GM18858 (cell line): ENCODE data around the gene PDE6B.
"Not testable (repeated sequence)": the region's sequence is repeated elsewhere in the genome, so short reads cannot be mapped to it uniquely, and the experiment has no call there.

ENCODE experiments used
- ATAC-seq: cut with Tn5 transposase; IDR thresholded peaks from one replicate; pipeline ENCODE4 v1.9.1; 2021; ENCODE audit not compliant: unreplicated experiment

Gene PDE6B

DNA sequence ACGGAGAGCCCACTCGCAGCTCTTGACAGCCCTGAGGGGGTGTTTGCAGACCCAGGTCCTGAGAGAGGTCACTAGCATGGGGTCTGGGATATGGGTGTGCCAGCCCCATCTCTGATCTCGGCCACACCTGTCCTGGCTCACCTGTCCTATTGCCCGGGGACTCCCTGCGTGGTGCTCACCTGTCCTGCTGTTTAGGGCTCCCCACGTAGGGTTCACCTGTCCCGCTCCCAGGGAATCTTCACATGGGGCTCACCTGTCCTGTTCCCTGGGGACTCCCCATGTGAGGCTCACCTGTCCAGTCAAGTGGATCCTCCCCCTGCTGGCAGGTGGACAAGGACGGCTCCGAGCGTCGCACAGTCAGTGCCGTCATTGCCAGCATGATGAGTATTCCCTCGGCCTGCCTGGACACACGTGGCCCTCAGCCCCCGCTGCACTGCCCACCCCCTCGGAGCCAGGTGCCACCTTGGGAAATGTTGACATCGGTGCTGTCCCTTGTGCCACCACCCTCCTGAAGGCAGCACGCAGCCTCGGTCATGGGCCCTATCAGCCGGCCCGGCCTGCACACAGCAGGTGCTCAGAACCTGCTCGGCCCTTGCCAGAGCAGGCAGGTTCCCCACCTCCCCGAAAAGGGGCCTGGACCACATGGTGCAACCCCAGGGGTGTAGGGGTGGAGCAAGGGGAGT, 57.3 kb downstream of the PDE6B start:
- no peak for ATAC-seq

GRCh38 chr4:683247-683897, 58.0 kb downstream of the PDE6B start:
- ATAC-seq: no peak

DNA sequence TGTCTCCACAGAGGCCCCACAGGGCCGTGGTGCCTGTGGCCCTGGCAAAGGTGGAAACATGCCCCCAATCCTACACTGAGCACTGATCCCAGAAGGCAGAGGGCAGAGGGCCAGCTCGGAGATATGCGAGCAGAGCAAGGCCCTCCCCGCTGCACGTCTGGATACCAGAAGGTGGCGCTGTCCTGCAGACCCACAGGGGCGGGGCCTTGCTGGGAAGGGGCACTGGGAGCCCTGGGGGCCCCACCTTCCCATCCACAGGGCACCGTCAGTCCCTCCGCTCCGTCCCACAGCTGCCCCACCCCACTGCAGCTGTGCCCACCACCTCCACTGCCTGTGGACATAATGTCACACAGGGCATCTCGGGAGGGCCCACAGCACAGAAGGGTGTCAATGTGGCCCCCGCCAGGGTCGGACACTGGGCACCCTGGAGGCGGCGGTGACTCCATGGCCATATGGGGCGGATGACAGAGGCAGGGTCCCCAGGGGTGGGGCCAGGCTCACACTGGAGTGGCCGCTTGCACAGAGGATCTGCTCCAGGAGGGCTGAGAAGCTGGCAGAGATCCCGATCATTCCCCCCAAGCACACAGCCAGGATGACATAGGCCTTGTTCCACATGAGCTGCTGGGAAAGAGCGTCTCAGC, 58.7 kb downstream of the PDE6B start:
- no peak for ATAC-seq

- no peak for ATAC-seq
These were observed 59.4 kb downstream of the PDE6B start for GRCh38 chr4:684623-685327.

GRCh38 chr4:685679-686412, 60.5 kb downstream of the PDE6B start:
- ATAC-seq: no peak

DNA sequence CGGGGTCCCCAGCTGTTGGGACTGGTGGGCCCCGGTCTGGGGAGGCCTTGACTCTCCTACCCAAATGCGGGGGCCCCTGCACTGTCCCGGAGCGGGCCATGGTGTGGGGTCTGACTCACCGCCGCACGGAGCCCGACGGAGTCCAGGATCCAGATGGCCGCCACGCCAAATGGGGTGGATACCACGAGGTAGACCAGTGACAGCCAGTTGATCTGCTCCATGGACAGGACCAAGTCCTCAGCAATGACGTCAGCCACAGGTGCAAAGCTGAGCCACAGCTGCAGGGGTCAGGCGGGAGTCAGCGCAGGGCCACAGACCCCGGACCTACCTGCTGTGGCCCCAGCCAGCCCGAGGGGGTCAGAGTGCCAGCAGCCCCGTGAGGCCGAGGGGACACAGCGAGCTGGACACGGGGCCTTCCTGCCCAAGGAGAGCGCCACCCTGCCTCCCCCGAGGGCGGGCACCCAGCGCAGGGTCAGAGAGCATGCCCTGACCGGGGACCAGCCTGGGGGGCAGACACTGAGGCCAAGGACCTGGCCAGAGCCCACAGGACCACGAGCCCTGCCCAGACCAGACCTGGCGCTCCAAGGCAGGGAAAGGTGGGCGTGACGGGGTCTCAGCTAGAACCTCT, 61.2 kb downstream of the PDE6B start:
- ATAC-seq: no peak

DNA sequence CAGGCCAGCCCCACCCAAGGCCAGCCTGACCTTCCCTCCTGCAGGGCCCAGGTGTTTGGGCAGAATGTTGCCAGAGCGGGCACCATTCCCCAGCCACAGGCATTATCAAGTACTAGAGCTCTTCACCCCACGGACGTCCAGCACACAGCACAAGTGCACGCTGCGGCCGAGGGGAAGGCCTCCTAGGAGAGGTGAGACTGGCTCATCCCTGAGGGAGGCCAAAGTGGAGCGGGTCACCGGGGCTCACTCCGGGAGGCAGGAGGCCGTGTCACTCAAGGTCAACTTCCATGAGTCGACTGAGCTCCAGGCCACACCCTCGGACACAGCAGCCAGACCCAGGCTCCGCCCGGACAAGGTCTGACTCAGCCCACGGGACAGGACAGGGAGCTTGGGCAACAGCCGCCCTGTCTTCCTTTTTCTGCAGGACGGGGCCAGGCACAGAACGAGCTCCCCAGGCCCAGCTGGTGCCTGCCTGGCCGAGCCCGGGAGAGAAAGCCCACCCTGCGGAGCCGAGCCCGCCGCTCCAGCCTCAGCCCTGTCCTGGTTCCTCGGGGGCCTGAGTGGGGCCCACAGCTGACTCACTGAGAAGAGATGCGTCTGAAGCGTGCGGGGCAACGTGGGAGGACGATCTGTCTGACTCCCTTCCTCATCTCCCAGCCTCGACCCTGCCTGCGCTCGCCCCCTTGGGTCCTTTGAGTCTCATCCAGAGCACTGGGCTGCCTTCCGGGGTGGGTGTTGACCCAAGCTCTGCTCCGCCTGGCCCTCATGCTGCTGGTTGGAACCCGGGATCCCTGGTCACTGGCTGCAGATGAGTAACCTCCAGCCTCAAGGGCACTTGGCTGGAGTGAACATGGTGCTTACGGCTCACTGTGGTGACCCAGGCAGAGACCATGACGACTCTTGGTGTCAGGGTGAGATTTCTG, 61.9 kb downstream of the PDE6B start:
- ATAC-seq: no peak

- ATAC-seq: no peak
These were observed 62.8 kb downstream of the PDE6B start for GRCh38 chr4:687971-688853.

- no peak for ATAC-seq
These were observed 63.7 kb downstream of the PDE6B start, which contains the start of gene SLC49A3 for GRCh38 chr4:688854-689681. TSS of gene SLC49A3 (minus strand) at chr4:689151. CDS start at chr4:689127, 24 bp downstream.

DNA sequence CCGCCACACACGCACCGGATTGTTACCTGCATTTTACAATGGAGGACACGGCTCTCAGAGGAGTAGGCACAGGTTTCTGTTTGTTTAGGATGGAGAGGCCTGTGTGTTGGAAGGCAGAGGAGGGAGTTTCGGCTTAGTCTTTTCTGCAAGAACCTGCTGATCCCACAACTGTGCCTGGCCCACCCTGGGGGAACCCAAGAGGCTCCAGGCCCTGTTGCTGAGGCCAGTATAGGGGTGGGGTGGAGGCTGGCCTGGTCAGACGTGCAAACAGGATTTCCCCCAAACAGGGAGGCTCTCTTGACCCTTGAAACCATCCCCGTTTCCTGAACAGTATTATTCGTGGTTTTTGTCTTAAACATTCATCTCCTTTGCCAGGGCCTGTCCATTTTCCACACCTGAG, 64.3 kb downstream of the PDE6B start:
- ATAC-seq: no peak

DNA sequence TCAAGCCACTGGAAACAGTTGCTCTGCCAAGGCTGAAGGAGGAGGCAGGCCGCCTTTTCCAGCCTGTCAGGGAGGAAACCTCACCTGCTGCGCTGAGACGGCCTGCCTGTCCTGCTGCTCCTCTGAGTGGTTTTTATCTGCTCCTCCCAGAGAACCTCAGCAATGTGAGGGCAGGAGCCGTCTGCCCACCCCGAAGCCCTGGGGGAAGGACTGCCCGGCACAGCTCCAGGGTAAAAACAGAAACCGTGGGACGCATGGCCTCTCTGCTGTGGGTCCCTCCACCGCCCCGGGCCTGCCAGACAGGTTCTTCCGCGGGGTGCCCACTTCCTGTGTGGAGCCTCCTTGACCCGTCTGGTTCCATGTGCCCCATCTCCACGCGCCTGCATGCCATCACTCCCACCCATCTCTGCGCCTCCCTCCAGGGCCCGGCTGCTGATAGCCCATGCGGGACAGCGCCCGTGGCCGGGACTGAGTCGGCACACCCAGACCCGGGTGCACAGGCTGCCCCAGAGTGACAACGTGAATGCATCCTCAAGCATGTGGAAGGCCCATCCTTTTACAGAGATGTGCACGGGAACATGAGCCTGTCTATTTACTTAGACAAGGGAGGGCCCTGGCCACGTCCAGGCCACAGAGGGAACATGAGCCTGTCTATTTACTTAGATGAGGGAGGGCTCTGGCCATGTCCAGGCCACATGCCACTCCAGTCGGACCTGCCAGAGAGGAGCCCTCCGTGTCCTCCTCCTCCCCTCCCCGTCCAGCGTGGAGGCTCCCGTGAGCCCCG, 67.6 kb downstream of the PDE6B start:
- ATAC-seq: no peak

GRCh38 chr4:694341-694940, 69.1 kb downstream of the PDE6B start:
- not testable (repeated sequence) for ATAC-seq

DNA sequence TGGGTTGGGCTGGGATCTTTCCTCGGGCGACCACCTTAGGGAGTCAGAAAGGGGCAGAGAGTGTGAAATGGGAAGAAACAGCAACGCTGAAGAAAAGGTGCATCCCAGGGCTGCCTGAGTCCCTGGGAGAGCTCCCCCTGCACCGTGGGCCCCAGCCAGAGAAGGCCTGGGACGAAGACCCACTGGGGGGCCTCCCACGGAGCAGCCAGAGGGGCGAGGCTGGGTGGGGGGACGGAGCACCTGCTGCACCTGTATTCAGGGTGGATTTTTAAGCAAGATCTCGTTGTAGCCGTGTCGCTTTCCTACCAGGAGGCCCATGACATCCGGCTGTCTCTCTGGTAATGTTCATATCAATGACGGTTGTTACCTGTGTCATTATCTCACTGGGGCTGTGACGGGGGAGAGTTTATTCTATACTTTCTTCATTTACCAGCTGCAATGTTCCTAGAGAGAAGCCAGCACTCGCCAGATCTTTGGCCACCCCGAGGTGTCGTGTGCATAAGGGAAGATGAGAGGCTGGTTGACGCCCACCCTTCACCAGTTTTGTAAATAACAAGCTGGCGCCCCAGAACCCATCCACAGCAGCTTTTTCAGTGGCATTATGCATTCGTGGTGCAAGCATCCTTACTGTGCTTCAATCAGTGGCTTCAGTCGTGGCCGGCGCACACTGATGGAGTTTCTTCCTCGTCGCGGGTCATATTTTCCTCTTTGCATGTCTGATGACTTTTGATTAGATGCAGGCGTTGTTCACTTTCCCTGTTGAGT, 74.6 kb downstream of the PDE6B start:
- no peak for ATAC-seq

GRCh38 chr4:700587-701264, 75.4 kb downstream of the PDE6B start:
- no peak for ATAC-seq

DNA sequence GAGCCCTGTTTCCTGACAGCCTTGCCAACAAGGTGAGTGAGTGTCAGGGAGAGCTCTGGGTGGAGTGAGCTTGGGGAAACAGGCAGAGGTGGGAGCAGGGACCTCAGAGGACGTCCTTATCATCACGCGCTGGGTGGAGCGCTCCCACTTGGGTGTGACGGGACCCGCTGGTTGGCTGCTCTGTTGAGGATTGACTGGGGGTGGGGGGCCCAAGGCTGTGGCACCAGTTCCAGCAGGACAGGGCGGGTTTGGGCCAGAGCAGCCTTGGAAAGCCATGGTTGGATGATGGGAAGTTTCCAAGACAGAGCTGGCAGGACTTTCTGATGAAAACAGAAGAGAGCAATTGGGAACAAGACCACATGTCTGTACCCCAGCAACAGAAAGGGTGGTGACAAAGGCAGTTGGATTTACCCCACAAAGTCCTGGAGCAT, 77.3 kb downstream of the PDE6B start:
- ATAC-seq: no peak
